T47D (cell line): ENCODE data around the gene RGS19.

Source experiments
- DNase-seq, 2 experiments: peaks; one replicate each; pipeline versions ENCODE4 v3.0.0 to v3.0.0-alpha.2; 2011 to 2012; ENCODE audit warnings: low read depth in 1 of 2, low spot score in 1 of 2
- JUND ChIP-seq: IDR thresholded peaks from 2 replicates; pipeline ENCODE4 v1.6.1; 2012; ENCODE audit warnings: low read depth
- in situ Hi-C: cut with HindIII; loops from 2 replicates; pipeline ENCODE4 v1.10.0; 2016; ENCODE audit warnings: low sequenced_read_pairs, low pct_unique_long_range_greater_than_20kb

RGS19 gene

GRCh38 chr20:64074184-64074789 lies 5.0 kb downstream of the RGS19 start:
- TF ChIP-seq JUND = no peak
- in situ Hi-C loops = no loop called here
- no peak for DNase-seq

- in situ Hi-C loops = no loop called here
- TF ChIP-seq JUND = no peak
- no peak for DNase-seq
Observed at GRCh38 chr20:64073476-64074183, 5.7 kb downstream of the RGS19 start.

- DNase-seq = no peak
- in situ Hi-C loops = no loop called here
- TF ChIP-seq JUND = no peak
Observed at GRCh38 chr20:64072498-64073063, 6.7 kb downstream of the RGS19 start.

GRCh38 chr20:64071341-64072332 lies 7.7 kb downstream of the RGS19 start:
- no peak for DNase-seq
- no peak for TF ChIP-seq JUND
- in situ Hi-C loops = no loop called here

- in situ Hi-C loops = no loop called here
- DNase-seq = no peak
- TF ChIP-seq JUND = no peak
Observed at GRCh38 chr20:64070244-64070993, 8.9 kb downstream of the RGS19 start.

GRCh38 chr20:64069614-64070243 lies 9.6 kb downstream of the RGS19 start:
- no peak for TF ChIP-seq JUND
- peak; percentile 47 to 89 for DNase-seq
- in situ Hi-C loops = no loop called here

GRCh38 chr20:64069209-64069613 lies 10.1 kb downstream of the RGS19 start:
- in situ Hi-C loops = no loop called here
- no peak for TF ChIP-seq JUND
- no peak for DNase-seq

GRCh38 chr20:64068386-64069208 lies 10.7 kb downstream of the RGS19 start:
- no peak for TF ChIP-seq JUND
- no peak for DNase-seq
- in situ Hi-C loops = no loop called here

- TF ChIP-seq JUND = no peak
- in situ Hi-C loops = no loop called here
- DNase-seq = no peak
Observed at GRCh38 chr20:64067733-64068307, 11.5 kb downstream of the RGS19 start.

GRCh38 chr20:64067005-64067632 lies 12.2 kb downstream of the RGS19 start:
- DNase-seq = no peak
- TF ChIP-seq JUND = no peak
- in situ Hi-C loops = no loop called here
